ENCODE results near the gene TRAF2.

TRAF2 gene

DNA sequence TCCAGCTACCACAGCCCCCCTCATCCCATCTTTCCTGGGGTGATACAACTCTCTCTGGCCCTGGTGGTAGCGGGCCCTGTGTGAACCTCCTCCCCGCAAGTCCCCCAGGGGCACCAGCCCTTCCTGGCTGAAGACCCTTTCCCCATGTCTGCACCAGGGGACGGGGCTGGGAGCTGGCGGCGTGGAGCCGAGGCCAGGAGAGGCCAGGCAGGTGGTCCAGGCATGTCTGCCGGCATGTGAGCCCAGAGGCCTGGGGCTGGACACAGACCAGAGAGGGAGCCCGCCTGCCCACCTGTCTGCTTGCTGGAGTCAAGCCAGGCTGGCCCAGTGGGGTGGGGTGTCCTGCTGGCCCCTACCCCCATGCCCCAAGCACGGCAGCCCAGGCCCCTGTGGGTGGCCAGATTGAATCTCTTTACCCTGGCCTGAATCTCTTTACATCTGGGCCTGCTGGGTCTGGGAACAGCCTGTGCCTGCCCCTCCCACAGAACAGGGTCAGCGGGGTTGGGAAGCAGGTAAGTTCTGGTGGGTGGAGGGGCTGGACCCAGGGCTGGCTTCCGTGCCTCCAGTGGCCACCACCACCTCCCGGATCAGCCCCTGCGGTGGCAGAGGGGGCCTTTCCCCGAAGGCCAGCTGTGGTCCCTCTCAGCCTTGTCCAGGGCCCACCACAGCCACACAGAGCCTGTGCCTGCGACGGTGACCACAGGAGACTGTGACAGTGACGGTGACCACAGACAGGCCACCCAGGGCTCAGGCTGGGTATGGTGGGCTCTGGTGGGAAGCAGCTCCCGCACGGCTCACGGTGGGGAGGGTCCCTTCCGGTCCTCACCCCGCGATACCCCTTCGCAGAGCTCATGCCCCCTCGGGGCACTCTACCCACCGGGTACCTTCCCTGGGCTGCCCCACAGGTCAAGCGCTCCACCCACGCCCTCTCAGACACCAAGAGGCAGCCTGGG is 72.9 kb downstream of the TRAF2 start:
- in situ Hi-C loops (cut with HindIII; ENCODE audit: low sequenced_read_pairs) = no loop called here
- TF ChIP-seq, protein P1, sequence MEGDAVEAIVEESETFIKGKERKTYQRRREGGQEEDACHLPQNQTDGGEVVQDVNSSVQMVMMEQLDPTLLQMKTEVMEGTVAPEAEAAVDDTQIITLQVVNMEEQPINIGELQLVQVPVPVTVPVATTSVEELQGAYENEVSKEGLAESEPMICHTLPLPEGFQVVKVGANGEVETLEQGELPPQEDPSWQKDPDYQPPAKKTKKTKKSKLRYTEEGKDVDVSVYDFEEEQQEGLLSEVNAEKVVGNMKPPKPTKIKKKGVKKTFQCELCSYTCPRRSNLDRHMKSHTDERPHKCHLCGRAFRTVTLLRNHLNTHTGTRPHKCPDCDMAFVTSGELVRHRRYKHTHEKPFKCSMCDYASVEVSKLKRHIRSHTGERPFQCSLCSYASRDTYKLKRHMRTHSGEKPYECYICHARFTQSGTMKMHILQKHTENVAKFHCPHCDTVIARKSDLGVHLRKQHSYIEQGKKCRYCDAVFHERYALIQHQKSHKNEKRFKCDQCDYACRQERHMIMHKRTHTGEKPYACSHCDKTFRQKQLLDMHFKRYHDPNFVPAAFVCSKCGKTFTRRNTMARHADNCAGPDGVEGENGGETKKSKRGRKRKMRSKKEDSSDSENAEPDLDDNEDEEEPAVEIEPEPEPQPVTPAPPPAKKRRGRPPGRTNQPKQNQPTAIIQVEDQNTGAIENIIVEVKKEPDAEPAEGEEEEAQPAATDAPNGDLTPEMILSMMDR (IDR thresholded peaks at IDR 0.05; ENCODE audit: low read depth, low read length) = no peak
- no peak for DNase-seq (ENCODE audit: low read depth, low spot score)
- H3K4me3 ChIP-seq (ENCODE audit: low read depth, low read length) = no peak overlapping the region

DNA sequence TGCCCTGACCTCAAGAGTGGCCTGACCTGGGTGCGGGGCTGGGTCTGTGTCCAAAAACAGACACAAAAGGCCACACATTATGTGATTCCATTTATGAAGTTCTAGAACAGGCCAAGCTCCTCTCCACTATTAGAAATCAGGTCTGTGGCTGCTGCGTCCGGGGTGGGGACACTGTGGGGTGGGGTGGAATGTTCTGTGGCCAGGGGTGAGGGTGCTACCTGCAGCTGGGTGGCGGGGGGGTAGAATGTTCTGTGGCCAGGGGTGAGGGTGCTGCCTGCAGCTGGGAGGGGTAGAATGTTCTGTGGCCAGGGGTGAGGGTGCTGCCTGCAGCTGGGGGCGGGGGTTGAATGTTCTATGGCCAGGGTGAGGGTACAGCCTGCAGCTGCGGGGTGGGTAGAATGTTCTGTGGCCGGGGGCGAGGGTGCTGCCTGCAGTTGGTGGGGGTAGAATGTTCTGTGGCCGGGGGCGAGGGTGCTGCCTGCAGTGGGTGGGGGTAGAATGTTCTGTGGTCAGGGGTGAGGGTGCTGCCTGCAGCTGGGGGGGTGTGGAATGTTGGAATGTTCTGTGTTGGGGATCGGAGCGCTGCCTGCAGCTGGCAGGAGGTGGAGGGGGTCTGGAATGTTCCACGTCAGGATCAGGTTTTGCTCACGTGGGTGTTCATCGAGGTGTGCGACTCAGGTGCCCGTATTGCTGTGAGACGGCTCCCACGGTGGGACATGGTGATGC is 74.1 kb downstream of the TRAF2 start:
- TF ChIP-seq, protein P1 (IDR thresholded peaks at IDR 0.05; ENCODE audit: low read depth, low read length) = no peak
- no peak overlapping the region for H3K4me3 ChIP-seq (ENCODE audit: low read depth, low read length)
- no peak for DNase-seq (ENCODE audit: low read depth, low spot score)
- in situ Hi-C loops (cut with HindIII; ENCODE audit: low sequenced_read_pairs) = no loop called here

DNA sequence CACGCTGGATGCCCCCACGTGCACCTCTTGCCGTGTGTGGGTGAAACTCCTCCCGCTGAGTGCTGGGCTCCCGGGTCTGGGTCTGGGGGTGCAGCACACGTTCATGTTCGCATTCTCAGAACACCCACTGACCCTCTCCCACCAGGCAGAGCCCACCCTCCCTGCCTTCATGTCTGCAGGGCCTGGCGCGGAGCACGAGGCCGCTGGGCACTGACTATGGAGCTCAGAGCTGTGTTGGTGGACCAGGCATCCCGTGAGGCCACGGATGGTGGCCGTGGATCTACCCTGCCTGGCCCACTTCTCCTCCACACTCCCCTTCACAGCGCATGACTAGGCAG is 74.6 kb downstream of the TRAF2 start:
- in situ Hi-C loops (cut with HindIII; ENCODE audit: low sequenced_read_pairs) = no loop called here
- H3K4me3 ChIP-seq (ENCODE audit: low read depth, low read length) = no peak overlapping the region
- TF ChIP-seq, protein P1 (IDR thresholded peaks at IDR 0.05; ENCODE audit: low read depth, low read length) = no peak
- DNase-seq (ENCODE audit: low read depth, low spot score) = no peak

DNA sequence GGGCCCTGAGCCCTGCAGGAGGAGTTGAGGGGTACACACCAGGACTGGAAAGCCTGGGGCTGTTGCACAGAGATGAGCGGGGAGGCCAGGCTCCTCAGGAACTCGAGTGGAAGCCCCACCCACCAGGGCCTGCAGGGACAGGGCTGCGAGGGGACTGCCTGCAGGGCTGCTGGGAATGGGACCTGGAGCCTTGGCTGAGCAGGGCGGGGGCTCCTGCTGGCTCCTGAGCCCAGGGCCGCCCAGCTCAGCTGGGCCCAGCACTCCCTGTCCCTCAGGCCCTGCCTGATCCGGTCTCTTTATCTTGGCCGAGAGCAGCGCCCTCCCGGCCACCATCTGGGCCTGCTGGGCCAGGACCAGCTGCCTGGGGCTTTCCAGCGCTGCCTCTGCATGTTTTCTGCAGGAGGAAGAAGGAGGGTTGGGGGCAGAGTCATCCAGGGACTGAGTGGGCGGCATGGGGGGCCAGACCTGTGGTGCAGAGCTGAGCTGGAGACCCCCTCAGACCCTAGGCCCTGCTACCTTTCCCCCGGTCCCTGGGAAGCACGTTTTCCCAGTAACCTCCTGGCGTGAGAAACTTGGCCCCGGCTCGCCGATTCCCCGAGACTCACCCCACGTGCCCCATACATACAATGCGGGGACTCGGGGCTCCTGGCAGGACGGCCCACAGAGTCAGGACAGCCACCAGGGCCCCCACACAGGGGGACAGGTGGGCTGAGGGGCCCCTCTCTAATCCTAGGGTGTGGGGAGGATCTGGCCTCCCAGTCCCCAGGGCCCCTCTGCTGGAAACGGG is 75.2 kb downstream of the TRAF2 start:
- in situ Hi-C loops (cut with HindIII; ENCODE audit: low sequenced_read_pairs) = no loop called here
- DNase-seq (ENCODE audit: low read depth, low spot score) = peak; percentile 14
- H3K4me3 ChIP-seq (ENCODE audit: low read depth, low read length) = no peak overlapping the region
- TF ChIP-seq, protein P1 (IDR thresholded peaks at IDR 0.05; ENCODE audit: low read depth, low read length) = no peak

DNA sequence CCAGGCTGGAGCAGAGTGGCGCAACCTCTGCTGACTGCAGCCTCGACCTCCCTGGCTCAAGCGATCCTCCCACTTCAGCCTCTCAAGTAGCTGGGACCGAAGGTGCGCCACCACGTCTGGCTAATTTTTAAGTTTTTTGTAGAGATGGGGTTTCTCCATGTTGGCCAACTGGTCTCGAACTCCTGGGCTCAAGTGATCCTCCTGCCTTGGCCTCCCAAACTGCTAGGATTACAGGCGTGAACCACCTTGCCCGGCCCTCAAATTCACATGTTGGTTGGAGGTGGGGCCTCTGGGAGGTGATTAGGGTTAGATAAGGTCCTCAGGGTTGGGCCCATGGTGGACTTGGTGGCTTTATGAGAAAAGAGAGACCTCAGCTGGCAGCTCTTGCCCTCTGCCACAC is 75.8 kb downstream of the TRAF2 start:
- no peak overlapping the region for H3K4me3 ChIP-seq (ENCODE audit: low read depth, low read length)
- TF ChIP-seq, protein P1 (IDR thresholded peaks at IDR 0.05; ENCODE audit: low read depth, low read length) = no peak
- DNase-seq (ENCODE audit: low read depth, low spot score) = no peak
- in situ Hi-C loops (cut with HindIII; ENCODE audit: low sequenced_read_pairs) = no loop called here

DNA sequence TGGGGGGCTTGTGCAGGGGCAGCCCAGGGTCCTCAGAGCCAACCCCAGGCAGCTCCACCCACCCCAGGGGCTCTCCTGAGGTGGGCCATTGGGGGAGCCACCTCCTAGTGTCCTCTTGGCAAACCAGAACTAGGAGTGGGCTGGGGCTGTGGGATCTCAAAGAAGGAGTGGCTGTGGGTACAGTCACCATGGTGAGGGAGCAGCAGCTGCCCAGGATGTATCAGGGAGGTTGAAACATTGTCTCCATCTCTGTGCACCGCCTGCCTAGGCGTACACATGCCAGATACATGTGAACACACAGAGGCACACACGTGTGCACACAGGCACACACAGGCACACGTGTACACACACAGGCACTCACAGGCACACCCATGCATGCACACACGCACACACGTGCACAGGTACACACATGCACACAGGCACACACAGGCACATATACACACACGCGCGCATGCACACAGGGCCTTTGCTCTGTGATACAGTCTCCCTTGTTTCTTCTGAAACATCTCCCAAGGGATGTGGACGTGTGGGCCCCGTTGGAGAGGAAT is 76.5 kb downstream of the TRAF2 start:
- no peak for DNase-seq (ENCODE audit: low read depth, low spot score)
- in situ Hi-C loops (cut with HindIII; ENCODE audit: low sequenced_read_pairs) = no loop called here
- TF ChIP-seq, protein P1 (IDR thresholded peaks at IDR 0.05; ENCODE audit: low read depth, low read length) = no peak
- no peak overlapping the region for H3K4me3 ChIP-seq (ENCODE audit: low read depth, low read length)

Measured in astrocyte of the spinal cord (primary cell).